Measurements from ENCODE around the gene USP6NL. TPM values are rescaled to one million over a fixed set of nuclear protein-coding genes. Genes with fewer than 3 reads are reported as not detected.
A peak's percentile ranks its signal among the peaks of the same experiment; 100 is the strongest.

USP6NL gene
- total and polyA plus RNA-seq, 9 of the 15 experiments (the other 6 are each of a cell fraction or from before 2014, with no cell fraction given) = 3.2 to 26.6 (median 19.8) TPM

DNA sequence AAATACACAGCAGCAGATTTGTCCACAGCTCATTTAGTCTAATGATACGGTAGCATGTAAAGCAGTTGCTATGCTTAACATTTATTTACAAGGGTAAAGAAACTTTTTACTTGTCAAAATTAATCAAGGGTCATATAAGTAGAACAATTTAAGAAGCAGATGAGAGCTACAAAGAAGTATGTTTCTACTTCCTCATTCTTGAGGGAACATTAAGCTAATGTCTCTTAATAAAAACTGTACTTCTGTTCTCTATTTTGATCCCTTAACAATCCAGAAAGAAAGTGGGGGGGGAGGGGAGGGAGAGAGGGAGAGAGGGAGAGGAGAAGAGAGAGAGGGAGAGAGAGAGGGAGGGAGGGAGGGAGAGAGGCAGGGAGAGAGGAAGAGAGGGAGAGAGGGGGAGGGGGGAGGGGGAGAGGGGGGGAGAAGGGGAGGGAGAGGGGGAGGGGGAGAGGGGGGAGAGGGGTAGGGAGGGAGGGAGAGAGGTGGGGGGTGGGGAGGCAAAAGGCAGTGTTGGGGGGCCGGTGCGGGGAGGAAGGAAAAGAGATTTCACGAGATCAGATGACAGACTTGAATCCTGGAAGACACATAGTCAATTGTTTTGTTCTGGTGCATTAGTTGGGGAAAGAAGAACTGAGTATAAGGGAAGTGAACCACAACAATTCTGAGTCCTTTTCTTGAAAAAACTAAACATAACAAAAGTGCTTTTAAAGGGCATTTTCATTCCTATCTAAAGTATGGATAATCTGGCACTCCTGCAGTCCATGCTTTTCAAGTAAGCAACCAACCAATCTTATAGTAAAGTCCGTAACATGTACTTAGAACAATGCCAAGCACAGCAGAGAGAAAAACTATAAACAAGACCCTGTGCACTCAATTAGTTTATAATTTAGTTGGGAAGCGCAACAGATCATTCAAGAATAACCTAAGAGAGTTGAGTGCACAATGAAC lies 128.0 kb downstream of the USP6NL start (continued):
- TF ChIP-seq, protein P1, sequence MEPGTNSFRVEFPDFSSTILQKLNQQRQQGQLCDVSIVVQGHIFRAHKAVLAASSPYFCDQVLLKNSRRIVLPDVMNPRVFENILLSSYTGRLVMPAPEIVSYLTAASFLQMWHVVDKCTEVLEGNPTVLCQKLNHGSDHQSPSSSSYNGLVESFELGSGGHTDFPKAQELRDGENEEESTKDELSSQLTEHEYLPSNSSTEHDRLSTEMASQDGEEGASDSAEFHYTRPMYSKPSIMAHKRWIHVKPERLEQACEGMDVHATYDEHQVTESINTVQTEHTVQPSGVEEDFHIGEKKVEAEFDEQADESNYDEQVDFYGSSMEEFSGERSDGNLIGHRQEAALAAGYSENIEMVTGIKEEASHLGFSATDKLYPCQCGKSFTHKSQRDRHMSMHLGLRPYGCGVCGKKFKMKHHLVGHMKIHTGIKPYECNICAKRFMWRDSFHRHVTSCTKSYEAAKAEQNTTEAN (CRISPR knock-in tag; IDR thresholded peaks at IDR 0.05) = no peak

DNA sequence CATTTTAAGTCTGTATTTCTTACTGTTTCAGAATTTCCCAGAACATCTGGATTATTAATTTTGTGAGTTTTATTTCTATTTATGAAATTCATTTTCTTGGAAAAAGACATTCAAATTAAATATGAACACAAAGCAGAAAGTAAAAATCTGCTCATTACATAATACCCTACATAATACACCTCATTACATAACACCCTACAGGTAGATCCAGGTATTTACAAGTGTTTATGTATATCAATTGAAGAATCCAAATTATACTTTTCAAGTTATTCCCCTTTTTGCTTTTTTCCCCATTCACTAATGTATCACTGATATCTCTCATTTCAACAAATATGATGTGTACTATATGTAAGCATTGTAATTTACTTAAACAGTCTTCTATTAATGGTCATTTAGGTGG lies 129.1 kb downstream of the USP6NL start:
- intact Hi-C loops (cut with micrococcal nuclease) = no loop called here
- no peak overlapping the region for H2AFZ ChIP-seq (ENCODE audit: low read depth, low read length)
- no peaks in the 10 kb centered on the region for H3K9me3 ChIP-seq (replicated peaks; ENCODE audit: control insufficient read depth, insufficient read depth, low read depth, low read length)
- BruUV-seq (replicated peaks) = no TSS peak
- DNase-seq (ENCODE audit: extremely low read depth in 1 of 4, low spot score in 3 of 4) (no peak), ATAC-seq (no peak), FAIRE-seq (no peak)
- H3K4me3 ChIP-seq = no peak overlapping the region
- no peak overlapping the region for H3K9ac ChIP-seq (ENCODE audit: insufficient read depth in 1 of 2, low read depth in 2 of 2, low read length in 2 of 2)
- H4K20me1 ChIP-seq (replicated peaks; ENCODE audit: control insufficient read depth, insufficient read depth, low read length) = no peaks in the 10 kb centered on the region
- H3K36me3 ChIP-seq (ENCODE audit: control insufficient read depth, insufficient read depth, low read length) = peaks cover 81% of the 10 kb centered on the region
- TF ChIP-seq, protein P2, sequence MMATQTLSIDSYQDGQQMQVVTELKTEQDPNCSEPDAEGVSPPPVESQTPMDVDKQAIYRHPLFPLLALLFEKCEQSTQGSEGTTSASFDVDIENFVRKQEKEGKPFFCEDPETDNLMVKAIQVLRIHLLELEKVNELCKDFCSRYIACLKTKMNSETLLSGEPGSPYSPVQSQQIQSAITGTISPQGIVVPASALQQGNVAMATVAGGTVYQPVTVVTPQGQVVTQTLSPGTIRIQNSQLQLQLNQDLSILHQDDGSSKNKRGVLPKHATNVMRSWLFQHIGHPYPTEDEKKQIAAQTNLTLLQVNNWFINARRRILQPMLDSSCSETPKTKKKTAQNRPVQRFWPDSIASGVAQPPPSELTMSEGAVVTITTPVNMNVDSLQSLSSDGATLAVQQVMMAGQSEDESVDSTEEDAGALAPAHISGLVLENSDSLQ (IDR thresholded peaks at IDR 0.05) = no peak
- 0 out of 2 replicates have a peak, but pooled peaks have one; percentile 30 for TF ChIP-seq RFX5 (IDR thresholded peaks at IDR 0.05; ENCODE audit: low read depth, low read length)
- TF ChIP-seq, protein P3, sequence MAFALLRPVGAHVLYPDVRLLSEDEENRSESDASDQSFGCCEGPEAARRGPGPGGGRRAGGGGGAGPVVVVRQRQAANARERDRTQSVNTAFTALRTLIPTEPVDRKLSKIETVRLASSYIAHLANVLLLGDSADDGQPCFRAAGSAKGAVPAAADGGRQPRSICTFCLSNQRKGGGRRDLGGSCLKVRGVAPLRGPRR (CRISPR knock-in tag; IDR thresholded peaks at IDR 0.05) = no peak
- TF ChIP-seq, protein P4, sequence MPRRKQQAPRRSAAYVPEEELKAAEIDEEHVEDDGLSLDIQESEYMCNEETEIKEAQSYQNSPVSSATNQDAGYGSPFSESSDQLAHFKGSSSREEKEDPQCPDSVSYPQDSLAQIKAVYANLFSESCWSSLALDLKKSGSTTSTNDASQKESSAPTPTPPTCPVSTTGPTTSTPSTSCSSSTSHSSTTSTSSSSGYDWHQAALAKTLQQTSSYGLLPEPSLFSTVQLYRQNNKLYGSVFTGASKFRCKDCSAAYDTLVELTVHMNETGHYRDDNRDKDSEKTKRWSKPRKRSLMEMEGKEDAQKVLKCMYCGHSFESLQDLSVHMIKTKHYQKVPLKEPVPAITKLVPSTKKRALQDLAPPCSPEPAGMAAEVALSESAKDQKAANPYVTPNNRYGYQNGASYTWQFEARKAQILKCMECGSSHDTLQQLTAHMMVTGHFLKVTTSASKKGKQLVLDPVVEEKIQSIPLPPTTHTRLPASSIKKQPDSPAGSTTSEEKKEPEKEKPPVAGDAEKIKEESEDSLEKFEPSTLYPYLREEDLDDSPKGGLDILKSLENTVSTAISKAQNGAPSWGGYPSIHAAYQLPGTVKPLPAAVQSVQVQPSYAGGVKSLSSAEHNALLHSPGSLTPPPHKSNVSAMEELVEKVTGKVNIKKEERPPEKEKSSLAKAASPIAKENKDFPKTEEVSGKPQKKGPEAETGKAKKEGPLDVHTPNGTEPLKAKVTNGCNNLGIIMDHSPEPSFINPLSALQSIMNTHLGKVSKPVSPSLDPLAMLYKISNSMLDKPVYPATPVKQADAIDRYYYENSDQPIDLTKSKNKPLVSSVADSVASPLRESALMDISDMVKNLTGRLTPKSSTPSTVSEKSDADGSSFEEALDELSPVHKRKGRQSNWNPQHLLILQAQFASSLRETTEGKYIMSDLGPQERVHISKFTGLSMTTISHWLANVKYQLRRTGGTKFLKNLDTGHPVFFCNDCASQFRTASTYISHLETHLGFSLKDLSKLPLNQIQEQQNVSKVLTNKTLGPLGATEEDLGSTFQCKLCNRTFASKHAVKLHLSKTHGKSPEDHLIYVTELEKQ (CRISPR knock-in tag; IDR thresholded peaks at IDR 0.05) = no peak
- no peak for TF ChIP-seq SIN3B (IDR thresholded peaks at IDR 0.05; ENCODE audit: low read depth)
- H3K4me1 ChIP-seq (replicated peaks in 1 of 2; ENCODE audit: control insufficient read depth in 2 of 2, insufficient read depth in 2 of 2, low read length in 2 of 2) = no peaks in the 10 kb centered on the region
- no peaks in the 10 kb centered on the region for H3K9me1 ChIP-seq (ENCODE audit: control insufficient read depth, insufficient read depth, low read length)
- H3K27me3 ChIP-seq (ENCODE audit: control insufficient read depth in 2 of 2, insufficient read depth in 2 of 2, low read length in 2 of 2) = no peaks in the 10 kb centered on the region
- POLR2A ChIA-PET = no interaction called here
- in situ Hi-C loops (cut with MboI) = no loop called here
- H3K27ac ChIP-seq (ENCODE audit: extremely low read depth, low read depth, low read length) = no peak overlapping the region
- CTCF ChIA-PET (ENCODE audit: low intra/inter-chr PET ratio) = no interaction called here
- H3K4me2 ChIP-seq (ENCODE audit: insufficient read depth, low read length) = no peak overlapping the region
- no peaks in the 10 kb centered on the region; the same call in 2 of the 3 replicates for H3K79me2 ChIP-seq (ENCODE audit: control insufficient read depth, insufficient read depth, low read length)
